CD4-positive, alpha-beta T cell treated with Interleukin-10 for 1 hour (primary cell): Measurements from ENCODE around the gene CDK18.

ENCODE experiments used
- DNase-seq: peaks from one replicate; pipeline ENCODE4 v3.0.0-alpha.2; 2020

CDK18 gene

GRCh38 chr1:205506409-205507200, 2.1 kb downstream of the CDK18 start:
- DNase-seq: no peak

- DNase-seq: no peak
Observed at GRCh38 chr1:205508227-205508714, 3.8 kb downstream of the CDK18 start.

GRCh38 chr1:205510308-205510950, 6.0 kb downstream of the CDK18 start:
- no peak for DNase-seq

DNA sequence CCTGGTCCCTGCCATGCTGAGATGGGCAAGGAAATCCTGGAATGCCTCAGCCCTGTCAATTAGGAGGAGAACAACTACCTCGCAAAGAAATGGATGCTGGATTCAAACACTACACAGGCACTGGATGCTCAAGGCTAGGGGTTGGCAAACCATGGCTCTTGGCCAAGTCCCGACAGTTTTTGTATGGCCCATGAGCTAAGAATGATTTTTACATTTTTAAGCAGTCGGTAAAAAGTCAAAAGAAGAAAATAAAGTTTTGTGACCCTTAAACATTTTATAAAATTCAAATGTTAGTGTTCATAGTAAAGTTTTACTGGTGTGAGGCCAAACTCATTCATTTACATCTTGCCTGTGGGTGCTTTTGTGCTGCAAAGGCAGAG, 6.5 kb downstream of the CDK18 start:
- no peak for DNase-seq

DNA sequence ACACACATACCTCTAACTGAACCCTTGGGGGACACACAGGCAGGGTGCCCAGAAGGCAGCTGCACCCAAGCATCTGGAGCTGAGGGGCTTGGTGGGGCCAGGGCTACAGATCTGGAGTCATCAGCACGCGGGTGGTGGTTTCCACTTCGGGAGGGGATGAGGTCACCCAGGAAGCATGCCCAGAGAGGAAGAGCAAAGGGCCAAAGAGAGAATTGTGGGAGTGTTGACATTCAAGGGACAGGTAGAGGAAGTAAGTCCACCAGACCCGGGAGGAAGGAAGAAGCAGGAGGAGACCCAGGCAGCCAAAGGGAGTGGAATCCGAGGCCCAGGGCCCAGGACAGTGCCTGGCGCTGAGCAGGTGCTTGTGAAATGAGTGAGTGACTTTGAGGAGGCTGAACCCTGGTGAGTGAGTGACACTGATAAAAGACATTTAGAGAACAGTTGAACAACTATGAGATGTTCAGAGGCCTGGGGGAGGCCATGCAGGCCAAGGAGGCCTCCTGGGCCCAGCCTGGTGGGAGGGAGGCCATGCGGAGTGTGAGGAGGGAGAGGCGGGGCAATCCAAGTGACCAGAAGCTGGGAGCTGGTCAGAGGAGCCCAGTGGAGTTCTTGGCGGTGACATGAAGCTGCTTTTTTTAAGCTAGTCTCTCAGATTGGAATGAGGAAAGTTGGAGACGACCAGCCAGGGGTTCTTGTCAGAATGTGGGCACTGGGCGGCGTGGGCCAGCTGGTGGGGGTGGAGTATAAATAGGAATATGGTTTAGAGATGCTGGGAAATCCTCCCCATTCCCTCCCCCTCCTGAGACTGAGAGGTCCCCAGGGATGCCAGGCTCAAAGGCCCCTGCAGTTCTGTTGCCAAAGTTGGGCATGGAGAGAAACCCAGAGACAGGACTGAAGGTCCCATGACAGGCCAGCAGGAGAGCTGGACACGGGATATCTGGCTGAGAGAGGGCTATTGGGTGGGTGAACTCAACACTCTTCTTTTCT, 7.9 kb downstream of the CDK18 start:
- no peak for DNase-seq

DNA sequence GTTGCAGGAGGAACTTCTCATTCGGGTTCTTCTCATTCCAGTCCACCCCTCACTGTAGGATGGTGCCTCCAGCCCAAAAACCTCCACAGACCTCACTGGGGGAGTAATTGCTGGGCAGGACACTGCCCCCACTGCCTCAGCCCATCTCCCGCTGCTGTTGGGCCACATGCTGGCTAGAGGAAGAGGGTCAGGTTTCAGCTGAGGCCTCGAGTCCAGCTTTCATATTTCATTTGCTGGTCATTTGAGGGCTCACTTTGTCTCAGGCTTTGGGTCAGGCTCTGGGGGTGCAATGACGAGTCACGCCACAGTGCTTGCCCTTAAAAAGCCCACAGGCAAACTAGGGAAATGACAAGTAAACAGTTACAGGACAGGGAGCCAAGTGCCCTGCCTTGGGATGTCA, 9.3 kb downstream of the CDK18 start:
- DNase-seq: no peak

- DNase-seq: no peak
Observed at GRCh38 chr1:205514211-205515142, 10.0 kb downstream of the CDK18 start.

DNA sequence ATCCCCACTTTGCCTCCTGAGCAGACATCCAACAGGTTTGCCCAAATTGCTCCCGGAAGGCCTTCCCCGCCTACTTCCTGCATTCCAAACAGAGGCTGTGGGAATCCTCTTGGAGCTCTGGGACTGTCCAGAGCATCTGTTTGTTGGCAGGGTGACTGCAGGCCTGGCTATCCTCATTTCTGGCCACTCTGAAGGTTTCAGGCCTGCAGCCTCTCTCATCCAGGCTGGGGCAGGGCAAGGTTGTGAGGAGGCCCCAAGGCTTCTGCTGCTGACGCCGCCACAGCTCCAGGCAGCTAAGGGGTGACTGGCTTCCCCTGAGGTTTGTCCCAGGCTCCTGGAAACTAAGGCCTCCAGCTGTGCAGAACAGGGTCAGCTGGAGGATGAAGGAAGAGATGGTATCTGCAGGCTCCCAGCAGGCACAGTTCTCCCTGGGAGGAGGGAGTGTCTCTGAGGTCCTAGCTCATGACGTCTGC, 11.3 kb downstream of the CDK18 start:
- DNase-seq: no peak

GRCh38 chr1:205516362-205516761, 11.9 kb downstream of the CDK18 start:
- no peak for DNase-seq

DNA sequence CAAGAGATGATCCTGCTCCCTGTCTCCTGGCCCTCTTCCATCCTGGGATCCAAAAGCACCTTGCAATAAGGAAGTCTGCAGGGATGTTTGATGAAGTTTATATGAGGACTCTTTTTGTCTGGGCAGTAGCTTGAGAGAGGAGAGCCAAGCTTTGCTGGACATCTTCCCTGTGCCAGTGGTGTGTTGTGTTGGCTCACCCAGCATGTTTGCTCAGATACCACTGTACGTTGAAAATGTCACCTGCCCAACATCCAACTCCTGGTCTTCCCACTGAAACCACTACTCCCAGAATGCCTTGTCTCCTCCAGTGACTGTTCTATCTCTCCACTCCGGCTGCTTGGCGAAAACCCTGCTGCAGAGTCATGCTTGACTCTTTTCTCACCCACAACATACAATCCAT, 12.8 kb downstream of the CDK18 start:
- no peak for DNase-seq

DNA sequence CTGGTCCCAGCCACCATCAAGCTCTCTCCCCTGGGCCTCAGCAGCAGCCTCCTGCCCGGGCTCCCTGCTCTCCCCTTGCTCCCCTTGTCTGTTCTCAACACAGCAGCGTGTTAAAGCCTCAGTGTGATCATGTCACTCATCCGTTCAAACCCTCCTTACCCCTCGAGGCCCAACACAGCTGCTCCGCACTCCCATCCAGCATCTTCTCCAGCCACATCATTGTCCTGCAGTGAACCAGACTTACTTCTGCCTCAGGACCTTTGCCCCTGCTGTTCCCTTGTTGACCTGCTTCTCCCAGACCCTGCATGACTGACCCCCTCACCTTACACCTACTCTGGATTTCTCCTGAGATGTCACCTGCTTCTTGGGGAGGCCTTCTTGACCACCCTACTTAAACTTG, 13.3 kb downstream of the CDK18 start:
- DNase-seq: no peak

- DNase-seq: no peak
Observed at GRCh38 chr1:205518661-205519540, 14.4 kb downstream of the CDK18 start.

DNA sequence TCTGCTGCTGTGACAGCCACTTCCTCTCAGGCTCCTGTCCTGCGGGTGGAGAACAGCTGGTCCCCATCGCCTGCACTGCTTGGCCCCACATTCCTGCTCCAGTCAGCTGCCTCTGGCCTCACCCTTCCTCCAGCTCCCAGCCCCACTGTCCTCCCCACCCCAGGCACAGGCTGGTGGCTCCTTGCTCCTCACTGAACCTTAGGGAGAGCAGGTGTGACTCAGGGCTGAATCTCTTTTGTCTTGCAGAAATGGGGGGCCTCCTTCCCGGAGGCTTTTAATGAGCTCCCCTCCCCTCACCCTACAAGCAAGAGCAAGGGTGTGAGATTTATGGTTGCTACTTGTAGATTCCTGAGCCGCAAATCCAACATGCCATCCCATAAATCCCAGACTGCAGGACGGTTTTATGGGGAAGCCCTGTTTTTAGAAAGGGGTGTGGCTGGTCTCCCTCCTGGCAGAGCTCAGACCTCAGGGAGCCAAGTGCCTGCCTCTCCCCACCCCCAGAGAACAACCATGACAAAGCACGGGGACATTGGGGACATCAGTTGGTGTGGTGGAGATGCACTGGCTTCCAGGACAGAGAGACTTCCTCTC, 15.2 kb downstream of the CDK18 start:
- no peak for DNase-seq

- no peak for DNase-seq
Observed at GRCh38 chr1:205520709-205521108, 16.2 kb downstream of the CDK18 start.

- no peak for DNase-seq
Observed at GRCh38 chr1:205521686-205522085, 17.2 kb downstream of the CDK18 start.

GRCh38 chr1:205522692-205523091, 18.2 kb downstream of the CDK18 start:
- DNase-seq: no peak

GRCh38 chr1:205523261-205523890, 18.9 kb downstream of the CDK18 start:
- DNase-seq: no peak

DNA sequence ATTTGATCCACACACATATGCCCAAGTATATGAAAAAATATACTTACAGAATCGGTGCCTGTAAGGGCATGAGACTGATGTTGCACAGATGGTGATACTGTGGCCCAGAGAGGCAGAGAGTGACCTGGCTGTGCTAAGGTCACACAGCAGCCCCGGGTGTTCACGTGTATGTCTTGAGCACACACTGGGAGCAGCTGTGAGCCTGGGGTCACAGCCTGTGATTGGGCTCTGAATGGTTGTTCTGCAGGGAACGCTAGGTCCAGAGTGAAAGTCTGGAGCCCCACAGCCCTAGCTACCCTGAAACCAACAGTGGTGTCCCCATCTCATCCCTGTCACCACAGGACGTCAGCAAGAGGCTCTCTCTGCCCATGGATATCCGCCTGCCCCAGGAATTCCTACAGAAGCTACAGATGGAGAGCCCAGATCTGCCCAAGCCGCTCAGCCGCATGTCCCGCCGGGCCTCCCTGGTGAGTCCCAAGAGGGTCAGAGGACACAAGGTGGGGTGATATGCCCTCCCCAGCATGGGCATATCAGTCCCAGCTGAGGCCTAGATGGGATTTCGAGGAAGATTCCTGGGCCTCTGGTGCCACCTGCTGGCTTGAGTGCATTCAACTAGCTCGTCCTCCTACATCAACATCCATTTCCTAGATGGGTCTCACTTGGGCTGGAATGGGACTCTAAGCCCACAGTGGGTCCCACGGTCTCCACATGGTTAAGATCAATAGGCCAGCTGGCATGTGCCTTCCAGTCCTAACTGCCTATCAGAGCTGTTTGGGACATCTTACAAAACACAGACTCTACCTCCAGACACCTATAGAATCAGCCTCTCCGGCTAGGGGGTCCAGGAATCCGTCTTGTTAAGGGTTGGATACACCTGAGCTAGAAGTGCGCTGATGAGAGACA, 19.7 kb downstream of the CDK18 start:
- peak; percentile 73 for DNase-seq

DNA sequence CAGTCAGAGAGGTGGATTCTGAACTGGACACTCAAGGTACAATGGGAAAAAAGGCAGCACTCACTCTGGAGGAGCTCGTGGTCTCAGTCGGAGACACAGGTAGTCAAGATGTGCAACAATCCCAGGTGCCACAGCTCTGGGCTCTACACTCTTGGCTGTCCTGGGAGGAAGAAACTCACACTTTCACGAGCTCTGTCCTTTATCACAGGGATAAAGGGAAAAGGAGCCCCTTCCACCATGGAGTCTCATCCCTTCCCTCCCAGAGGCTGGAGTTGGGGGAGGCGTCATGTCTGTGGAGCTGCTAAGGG, 20.3 kb downstream of the CDK18 start:
- DNase-seq: no peak
